ENCODE results near the gene FXYD7.
"Not testable (repeated sequence)": the region's sequence is repeated elsewhere in the genome, so short reads cannot be mapped to it uniquely, and the experiment has no call there.

FXYD7 gene

DNA sequence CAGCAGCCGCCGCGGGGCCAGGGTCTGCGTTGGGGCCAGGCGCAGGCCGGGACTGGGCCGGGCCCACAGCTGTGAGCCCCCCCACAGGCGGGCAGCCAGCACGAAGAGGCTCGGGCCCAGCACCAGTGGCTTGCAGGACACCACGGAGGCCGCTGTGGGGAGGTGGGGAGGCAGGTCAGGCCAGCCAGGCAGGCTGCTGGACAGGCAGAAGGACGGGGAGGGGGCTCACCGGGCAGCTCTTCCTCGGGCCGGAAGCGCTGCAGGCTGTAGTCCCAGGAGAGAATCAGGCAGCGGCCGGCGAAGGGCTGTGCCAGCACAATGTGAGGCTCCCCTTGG is 16.5 kb upstream of the FXYD7 start:
- no peak for DNase-seq (ENCODE audit: low read depth in 2 of 2)

DNA sequence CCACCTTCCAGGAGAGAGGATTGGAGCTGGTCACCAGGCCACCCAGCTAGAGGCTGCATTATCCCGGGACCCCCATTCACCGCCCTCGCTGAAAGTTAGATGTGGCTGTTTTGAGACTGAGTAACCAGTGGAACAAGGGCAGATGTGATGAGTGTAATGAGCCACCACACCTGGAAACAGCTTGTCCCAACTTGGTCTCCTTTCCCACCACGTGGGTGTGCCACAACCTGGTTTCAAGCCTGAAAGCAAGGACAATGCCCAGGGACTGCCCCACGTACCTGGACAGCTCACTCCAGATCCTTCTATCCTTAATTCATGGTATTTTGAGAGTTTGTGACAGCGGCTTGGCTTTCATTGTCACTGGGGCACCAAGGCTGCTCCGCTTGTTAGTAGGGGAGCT is 15.2 kb upstream of the FXYD7 start:
- no peak for DNase-seq (ENCODE audit: low read depth in 2 of 2)

DNA sequence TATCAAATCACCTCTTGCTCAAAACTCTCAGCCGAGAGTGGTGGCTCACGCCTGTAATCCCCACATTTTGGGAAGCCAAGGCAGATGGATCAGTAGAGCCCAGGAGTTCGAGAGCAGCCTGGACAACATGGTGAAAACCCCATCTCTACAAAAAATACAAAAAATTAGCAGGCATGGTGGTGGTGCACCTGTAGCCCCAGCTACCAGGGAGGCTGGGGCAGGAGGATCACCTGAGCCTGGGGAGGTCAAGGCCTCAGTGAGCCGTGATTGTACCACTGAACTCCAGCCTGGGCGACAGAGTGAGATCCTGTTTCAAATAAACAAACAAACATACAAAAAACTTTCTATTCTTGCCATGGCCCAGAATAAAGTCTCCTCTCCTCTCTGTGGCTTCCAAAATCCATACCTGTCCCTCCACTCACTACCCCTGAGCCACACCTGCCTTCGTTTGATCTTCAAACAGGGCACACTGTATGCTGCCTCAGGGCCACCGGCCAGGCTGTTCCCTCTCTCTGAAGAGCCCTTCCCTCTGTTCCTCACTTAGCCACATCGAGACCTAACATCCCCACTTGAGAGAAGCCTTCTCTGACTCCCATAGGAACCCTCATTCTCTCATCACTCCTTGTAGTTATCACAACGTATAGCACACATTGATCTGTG is 14.5 kb upstream of the FXYD7 start:
- DNase-seq (ENCODE audit: low read depth in 2 of 2) = no peak

DNA sequence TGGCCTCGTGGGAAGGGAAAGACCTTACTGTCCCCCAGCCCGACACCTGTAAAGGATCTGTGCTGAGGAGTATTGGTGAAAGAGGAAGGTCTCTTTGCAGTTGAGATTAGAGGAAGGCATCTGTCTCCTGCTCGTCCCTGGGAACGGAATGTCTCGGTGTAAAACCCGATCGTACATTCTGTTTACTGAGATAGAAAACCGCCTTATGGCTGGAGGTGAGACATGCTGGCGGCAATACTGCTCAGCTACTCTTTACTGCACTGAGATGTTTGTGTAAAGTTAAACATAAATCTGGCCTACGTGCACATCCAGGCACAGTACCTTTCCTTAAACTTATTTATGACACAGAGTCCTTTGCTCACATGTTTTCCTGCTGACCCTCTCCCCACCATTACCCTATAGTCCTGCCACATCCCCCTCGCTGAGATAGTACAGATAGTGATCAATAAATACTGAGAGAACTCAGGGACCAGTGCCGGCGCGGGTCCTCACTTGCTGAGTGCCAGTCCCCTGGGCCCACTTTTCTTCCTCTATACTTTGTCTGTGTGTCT is 13.3 kb upstream of the FXYD7 start:
- not testable (repeated sequence) for DNase-seq (ENCODE audit: low read depth in 2 of 2)

DNA sequence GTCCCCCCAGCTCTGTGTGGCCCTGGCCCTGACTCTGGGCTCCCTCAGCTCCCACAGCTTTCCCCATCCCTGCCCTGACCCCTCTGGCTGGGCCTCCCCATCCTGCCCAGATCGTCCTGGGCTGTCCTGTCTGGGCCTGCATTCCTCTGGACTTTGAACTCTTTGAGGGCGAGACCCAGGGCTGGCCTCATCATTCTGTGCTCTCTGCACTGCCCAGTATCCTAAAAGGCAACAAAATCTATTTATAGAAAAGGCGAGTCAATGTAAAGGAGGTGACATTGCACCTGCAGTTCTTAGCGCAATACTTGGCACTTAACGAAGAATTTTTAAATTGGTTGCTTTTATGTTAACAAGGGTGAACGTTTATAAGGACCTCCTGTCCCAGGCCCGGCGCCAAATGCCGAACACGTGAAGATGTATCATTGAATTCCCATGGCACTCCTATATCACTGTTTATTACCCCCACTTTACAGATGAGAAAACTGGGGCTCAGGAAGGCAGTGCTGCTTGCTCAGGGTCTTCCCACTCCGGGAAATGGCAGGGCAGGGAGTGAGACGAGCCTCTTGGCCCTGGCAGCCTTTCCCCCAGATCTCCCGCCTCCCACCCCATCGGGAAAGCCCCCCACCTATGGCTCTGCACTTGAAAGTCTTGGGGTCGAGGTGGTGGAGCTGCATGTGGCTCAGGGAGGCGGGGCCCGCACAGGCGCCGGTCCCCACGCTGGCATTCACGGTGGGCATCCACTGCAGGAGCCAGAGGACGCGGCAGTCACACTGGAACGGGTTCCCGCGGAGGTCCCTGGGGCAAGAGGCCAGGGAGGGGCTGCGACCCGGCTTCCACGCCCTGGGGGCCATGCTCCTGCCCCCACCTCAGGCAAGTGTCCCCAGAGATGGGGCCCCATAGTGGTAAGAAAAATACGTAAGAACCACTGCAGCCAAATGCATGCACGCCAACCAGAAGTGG is 12.0 kb upstream of the FXYD7 start:
- no peak for DNase-seq (ENCODE audit: low read depth in 2 of 2)

DNA sequence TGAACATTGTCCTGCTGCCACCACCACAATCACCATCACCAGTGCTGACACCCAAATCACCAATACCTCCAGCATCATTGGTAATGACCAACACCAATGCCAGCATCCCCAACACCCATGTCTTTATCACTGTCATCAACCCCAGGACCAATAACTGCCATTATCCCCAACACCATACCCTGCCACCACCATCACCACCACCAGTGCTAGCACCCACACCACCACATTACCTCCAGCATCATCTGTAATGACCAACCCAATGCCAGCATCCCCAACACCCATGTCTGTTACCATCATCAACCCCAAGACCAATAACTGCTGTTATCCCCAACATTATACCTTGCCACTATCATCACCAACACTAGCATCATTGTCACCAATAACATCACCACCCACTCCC is 10.8 kb upstream of the FXYD7 start:
- DNase-seq (ENCODE audit: low read depth in 2 of 2) = no peak

DNA sequence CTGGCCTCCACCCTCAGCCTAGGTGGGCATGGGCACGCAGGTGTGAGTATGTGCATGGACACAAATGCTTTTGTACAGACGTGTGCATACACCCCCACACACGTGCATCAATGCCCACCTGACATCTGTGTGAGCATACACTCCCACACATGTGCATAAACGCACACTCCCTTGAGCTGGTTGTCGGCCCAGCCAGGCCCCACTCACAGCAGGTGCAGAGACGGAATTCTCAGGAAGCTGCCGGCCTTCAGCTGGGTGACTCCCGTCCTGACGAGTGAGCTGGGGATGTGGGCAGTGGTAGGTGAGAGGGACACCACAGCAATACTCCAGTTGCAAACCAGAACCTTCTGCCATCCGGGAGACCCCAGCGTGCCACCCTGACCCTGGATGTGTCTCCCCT is 9.2 kb upstream of the FXYD7 start:
- no peak for DNase-seq (ENCODE audit: low read depth in 2 of 2)

DNA sequence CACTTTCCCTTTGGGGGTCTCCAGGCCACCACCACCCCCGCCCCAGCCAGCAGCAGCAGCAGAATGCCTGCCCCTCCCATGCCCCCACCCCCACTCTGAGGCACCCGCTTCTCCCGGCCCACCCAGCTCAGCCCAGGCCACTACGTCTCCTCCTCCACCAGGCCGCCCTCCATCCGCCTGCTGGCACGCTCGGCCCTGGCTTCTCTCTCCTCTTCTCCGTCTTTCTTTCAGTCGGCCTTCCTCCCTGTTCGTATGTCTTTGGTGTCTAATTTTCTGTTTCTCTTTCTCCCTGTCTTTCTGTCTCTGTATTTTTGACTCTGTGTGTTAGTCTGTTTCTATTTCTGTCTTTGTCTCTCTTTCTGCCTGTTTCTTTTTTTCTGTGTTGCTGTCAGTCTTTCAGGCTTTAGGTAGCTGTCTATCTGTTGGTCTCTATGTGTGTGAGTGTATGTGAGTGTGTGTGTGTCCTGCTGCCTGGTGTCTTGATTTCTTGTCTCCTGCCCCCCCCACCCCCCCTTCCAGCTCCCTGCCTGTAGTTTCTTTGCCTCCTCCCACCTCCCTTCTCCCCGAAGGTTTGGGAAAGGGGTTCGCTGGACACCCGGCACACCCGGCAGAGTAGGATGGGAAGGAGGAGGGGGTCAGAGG is 8.3 kb upstream of the FXYD7 start, which contains the start of gene LGI4:
LGI4 (minus strand) TSS at position 459 of the 642 bp plus-strand sequence; CDS start at position 80, 379 bp downstream.
- DNase-seq (ENCODE audit: low read depth in 2 of 2) = no peak

DNA sequence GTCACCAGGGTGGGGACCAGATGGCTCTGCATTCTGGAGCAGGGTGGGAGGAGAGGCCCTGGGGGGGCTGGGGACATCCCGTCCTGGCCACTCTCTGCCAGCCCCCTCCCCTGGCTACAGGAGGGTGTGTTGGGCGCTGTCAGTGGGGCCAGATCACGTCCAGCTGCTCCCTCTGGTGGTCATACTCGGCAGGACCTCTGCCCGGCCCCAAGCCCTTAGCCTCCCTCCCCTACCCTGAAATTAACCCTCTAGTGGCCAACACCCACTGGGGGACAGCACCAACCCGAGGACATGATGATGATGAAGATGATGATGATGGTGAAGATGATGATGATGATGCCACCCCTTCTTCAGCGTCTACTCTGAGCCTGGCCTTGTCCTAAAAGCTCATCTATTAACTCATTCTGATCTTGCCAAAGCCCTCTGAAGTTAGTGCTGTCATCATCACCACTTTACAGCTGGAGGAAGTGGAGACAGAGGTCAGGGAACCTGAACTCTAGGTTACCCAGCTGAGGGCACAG is 7.6 kb upstream of the FXYD7 start:
- peak in 1 of 2 experiments; percentile 18 for DNase-seq (ENCODE audit: low read depth in 2 of 2)

DNA sequence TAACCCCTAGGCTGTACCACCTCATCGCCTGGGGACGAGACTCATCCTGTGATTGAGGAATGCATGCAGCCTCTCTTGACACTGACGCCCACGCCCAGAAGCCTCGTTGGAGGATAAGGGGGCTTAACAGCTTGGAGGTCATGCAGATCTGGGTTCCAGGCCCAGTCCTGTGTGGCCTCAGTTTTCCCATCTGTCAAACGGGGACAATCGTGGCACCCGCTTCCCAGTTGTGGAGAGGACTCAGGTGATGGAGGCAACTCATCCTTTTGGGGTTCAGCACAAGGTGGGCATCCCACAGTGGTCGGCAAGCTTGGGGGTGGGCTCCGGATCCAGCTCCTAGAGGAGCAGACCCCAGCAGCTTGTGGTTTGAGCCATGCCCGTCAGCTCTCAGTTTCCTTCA is 6.8 kb upstream of the FXYD7 start:
- DNase-seq (ENCODE audit: low read depth in 2 of 2) = no peak

DNA sequence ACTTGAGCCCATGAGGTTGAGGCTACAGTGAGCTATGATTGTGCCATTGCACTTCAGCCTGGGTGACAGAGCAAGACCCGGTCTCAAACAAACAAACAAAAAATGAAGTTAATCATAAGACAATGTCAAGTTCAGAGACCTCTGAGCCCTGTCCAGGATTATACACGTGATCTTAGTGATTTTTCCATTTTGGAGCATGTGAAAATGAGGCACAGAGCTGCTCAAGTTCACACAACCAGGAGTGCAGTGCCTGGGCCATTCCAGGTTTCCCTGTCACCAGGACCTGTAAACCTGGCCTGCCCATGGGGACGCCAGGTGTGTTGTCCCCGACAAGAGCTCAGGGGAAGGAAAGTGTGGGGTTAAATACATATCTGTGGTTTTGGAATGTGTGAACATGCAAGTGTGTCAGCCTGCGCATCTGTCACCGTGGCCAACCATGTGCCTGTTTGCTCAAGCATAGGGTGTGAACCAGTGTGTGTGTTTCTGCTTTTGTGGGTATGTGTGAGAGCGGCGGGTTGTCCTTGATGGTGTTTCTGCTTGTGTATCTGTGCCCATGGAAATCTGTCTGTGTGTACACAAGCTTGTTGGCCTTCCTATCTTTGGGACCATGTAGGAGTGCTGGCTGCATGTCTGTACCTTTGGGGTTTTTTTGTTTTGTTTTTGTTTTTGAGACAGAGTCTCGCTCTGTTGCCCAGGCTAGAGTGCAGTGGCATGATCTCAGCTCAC is 5.9 kb upstream of the FXYD7 start:
- no peak for DNase-seq (ENCODE audit: low read depth in 2 of 2)

DNA sequence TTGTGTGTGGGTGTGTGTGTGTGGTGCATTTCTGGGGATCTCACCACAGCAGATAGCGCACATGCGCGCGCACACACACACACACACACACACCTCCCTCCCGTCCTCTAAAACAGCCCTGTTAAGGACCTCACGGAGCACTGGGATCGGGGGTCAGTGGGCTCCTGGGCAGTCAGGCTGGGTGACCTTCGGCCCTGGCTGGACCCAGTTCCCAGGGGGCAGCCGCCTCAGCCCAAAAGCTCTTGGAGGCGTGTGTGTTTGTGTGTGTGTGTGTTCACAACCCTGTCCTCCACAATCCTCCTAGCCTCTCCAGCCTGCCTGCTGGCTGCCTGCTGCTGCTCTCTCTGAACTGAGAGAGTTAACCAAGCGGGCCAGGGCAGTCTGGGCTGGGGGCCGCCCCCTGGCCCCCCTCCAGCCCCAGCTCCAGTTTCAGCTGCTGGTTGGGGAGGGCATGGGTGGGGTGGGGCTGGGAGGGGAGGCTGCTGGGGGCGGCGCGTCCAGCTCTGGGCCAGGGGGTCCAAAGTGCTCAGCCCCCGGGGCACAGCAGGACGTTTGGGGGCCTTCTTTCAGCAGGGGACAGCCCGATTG is 4.7 kb upstream of the FXYD7 start, which contains the start of gene FXYD1:
FXYD1 (plus strand) TSS at position 520 of the 588 bp plus-strand sequence. CDS start 1,256 bp downstream, outside the sequence.
- DNase-seq (ENCODE audit: low read depth in 2 of 2) = no peak

DNA sequence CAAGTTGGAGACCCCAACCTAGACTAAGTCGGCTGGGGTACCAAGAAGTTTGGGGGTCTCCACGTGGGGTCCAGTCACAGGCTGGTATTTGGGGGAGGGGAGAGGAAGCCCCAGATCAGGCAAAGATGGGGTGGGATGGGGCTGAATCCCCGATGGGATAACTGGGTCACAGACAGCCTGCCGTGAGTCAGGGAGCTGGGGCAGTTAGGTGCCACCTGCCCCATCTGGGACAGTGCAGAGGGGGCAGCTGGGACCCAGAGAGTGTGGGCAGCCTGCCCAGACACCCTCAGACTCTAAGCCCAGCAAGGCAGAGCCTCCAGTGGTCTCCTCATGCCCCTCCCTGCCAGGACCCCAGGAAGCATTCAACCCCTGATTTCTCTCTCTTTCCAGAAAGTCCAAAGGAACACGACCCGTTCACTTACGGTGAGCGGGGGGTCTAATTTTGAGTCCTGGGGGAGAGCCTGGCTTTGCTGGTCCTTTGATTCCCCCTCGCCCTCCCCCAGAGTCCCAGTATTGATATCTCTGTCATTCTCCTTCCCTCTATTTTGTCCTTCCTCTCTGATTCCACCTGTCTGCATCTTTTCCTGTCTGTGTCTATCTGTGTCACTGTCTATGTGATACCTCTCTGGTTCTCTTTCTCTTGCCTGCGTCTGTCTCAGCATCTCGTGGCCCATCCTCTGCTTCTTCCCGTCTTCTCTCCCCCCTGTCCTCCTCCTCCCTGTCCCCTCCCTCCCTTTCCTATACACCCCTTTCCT is 2.7 kb upstream of the FXYD7 start:
- DNase-seq (ENCODE audit: low read depth in 2 of 2) = no peak

DNA sequence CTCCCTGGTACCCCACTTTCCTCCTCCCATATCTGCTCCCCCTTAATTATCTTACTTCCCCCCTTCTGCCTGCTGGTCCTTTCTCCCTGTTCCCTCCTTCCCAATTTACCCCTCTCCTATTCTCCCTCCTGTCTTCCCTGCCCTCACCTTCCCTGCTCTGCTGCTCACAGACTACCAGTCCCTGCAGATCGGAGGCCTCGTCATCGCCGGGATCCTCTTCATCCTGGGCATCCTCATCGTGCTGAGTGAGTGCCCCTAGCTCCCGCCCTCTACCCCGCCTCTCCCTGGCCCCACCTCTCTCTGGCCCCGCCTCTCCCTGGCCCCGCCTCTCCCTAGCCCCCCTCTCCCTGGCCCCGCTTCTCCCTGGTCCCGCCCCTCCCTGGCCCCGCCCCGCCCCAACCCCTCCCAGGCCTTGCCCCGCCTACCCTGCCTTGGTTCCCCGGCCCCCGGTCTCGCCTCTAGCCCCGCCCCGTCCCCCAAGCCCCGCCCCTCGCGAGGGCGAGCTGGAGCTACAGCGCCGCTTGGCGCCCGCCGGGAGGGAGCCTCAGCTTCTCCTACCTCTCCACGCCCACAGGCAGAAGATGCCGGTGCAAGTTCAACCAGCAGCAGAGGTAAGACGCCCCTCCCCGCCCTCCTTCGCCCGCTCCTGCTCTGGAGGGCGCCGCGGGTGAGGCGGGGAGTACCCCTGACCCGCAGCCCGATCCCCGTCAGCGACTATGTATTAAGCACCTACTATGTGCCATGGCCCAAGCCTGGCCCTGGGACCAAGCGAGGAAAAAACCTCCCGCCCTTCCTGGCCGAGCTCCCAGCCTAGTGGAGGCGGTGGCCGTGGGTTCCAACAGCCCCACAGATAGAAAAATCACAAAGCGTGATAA is 1.9 kb upstream of the FXYD7 start:
- peak; percentile 72 to 73 for DNase-seq (ENCODE audit: low read depth in 2 of 2)

DNA sequence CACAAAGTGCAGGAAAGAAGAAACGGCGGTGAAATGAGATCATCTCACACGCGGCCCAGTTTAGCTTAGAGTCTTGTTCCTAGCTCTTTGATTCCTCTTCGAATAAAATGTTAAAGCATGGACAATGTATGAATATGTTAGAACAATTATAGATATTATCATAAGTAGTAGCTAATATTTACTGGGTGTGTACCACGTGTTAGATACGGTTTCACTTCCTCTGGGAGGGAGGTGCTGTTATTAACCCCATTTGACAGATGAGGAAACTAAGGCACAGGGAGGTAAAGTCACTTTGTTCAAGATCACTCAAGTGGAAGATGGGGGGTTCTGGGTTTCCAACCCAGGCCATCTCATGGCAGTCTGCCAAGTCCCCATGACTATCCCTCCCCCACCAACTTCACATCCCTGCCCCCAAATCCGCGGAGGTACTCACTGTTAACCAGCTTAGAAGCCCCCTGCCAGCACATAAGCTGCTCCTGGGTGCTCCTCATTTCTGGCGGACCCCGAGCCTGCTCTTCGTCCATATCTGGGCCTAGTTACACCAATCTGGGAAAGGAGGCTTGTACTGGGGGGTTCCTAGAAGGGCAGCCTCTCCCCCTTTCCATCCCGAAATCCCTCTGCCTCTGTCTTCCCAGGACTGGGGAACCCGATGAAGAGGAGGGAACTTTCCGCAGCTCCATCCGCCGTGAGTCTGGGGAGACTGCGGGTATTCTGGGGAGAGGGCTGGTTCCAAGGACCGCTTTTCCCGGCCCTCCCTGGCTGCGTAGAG is 1.0 kb upstream of the FXYD7 start:
- DNase-seq (ENCODE audit: low read depth in 2 of 2) = no peak

DNA sequence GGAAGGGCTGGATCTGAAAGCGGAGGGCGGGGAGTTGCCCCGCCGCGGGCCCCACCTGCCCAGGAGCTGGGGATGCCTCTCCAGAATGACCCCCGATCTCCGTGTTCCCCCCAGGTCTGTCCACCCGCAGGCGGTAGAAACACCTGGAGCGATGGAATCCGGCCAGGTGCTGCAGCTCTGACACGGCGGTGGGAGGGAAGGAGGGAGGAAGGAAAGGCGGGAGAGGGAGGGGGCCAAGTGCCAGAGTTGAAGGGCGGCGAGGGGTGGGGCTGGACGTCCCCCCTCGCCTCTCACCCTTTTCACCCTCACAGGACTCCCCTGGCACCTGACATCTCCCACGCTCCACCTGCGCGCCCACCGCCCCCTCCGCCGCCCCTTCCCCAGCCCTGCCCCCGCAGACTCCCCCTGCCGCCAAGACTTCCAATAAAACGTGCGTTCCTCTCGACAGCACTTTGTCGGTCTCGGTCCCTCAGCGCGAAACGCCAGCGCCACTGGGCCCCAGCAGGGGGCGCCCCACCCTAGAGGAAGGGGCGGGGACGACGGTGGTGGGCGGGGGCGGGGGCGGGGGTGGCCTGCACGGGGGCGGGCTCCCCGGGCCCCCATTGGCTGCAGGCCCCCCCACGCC is 337 bp upstream of the FXYD7 start:
- no peak for DNase-seq (ENCODE audit: low read depth in 2 of 2)

DNA sequence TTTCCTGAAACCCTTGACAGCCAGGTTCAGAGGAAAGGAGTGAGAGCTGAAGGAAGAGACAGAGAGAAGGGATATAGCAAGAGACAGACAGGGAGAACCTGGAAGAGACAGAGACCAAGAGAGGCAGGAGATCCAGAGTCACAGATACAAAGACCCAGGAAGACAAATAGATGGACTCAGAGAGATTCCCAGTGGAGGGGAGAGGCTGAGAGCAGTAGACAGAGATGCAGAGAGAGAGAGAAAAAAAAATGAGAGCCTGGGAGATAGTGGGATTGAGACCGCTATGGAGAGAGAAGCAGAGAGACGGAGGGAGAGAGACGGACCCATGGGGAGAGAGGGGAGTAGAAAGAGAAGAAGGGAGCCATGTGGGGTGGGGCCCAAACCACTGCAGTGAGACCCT is 763 bp downstream of the FXYD7 start:
- no peak for DNase-seq (ENCODE audit: low read depth in 2 of 2)

DNA sequence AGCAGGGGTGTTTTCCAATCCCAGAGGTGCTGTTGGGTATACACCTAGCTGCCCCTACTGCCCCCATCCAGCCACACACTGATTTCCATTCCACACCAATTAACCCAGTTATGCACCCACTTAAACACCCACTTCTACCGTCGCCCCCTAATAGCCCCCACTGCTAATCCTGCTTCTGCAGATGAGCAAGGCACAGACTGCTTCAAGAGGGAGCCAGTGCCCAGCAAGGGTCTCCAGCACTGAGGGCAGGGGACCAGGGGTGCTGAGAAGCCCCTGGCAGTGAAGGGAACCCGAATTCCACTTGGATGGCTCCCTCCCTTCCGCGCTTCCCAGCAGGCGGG is 1.2 kb downstream of the FXYD7 start:
- DNase-seq (ENCODE audit: low read depth in 2 of 2) = no peak

All from fibroblast of skin of left quadriceps (primary cell).